D721Med (cell line): Measurements from ENCODE around the gene SERPIND1.
A peak's percentile ranks its signal among the peaks of the same experiment; 100 is the strongest.

ENCODE experiments used
- DNase-seq: peaks from one replicate; pipeline ENCODE4 v3.0.0; 2011; ENCODE audit warnings: low spot score; ENCODE audit not compliant: insufficient read length
- FAIRE-seq: peaks from 2 replicates; lab custom pipeline; 2011; peaks lifted over from hg19 to GRCh38; lab: Jason Lieb, UNC
- TF ChIP-seq, protein P1 (sequence below): IDR thresholded peaks from 2 replicates; pipeline ENCODE4 v1.5.1; 2012; ENCODE audit warnings: mild to moderate bottlenecking, control low read depth; ENCODE audit not compliant: insufficient read depth; ENCODE audit errors: missing control alignments

Gene SERPIND1

DNA sequence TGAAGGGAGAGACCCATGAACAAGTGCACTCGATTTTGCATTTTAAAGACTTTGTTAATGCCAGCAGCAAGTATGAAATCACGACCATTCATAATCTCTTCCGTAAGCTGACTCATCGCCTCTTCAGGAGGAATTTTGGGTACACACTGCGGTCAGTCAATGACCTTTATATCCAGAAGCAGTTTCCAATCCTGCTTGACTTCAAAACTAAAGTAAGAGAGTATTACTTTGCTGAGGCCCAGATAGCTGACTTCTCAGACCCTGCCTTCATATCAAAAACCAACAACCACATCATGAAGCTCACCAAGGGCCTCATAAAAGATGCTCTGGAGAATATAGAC lies 5.9 kb downstream of the SERPIND1 start:
- DNase-seq = no peak
- FAIRE-seq = no peak
- TF ChIP-seq, protein P1, sequence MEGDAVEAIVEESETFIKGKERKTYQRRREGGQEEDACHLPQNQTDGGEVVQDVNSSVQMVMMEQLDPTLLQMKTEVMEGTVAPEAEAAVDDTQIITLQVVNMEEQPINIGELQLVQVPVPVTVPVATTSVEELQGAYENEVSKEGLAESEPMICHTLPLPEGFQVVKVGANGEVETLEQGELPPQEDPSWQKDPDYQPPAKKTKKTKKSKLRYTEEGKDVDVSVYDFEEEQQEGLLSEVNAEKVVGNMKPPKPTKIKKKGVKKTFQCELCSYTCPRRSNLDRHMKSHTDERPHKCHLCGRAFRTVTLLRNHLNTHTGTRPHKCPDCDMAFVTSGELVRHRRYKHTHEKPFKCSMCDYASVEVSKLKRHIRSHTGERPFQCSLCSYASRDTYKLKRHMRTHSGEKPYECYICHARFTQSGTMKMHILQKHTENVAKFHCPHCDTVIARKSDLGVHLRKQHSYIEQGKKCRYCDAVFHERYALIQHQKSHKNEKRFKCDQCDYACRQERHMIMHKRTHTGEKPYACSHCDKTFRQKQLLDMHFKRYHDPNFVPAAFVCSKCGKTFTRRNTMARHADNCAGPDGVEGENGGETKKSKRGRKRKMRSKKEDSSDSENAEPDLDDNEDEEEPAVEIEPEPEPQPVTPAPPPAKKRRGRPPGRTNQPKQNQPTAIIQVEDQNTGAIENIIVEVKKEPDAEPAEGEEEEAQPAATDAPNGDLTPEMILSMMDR = no peak

DNA sequence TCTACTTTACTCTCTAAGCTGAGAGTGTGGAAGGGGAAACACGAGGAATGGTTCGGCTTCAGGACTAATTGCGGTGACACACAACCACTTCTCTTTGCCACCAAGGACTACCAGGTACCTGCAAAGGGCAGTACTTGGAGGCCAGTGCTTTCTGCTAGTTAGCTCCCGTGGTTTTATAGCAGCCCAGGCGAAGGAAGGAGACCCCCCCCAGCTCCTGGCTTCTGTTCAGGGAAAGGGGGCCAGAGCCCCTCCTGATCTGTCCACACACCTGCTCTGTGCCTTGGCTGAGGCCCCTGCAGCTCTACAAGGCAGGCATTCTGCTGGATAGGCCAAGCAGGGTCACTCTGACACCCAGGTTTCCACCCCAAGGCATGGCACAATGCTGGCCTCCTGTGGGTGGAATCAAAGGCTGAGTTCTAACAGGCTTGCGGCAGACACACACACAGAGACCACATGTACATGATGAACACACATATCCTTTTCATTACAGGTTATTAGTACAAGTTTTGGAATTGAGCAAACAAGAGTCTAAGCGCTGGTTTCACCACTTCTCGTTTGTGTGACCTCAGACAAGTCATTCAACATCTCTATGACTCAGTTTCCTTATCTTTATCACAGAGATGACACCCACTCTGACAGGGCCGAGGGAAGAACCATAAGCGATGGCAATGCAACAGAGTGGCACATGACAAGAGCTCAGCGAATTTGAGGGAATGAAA lies 7.5 kb downstream of the SERPIND1 start:
- FAIRE-seq (no peak), DNase-seq (no peak)
- TF ChIP-seq, protein P1 = no peak

DNA sequence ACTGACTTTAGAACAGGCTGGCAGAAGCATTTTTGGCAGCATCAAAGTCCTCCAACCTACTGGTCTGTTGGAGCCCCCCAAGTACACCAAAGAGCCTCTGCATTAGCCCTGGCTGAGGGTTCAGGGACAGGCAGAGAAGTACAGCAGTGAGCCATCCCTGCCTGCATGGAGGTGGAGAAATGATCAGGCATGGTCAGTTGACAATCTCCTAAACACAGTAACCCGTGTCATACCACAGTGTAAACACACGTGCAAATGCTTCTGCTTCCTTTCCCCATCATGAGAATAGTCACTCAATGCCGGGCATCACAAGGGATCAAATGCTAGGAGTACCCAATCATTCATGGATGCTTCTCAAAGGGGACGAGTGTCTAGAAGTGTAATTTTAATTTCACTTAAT lies 8.2 kb downstream of the SERPIND1 start:
- FAIRE-seq (no peak), DNase-seq (no peak)

GRCh38 chr22:20782596-20783299 lies 8.8 kb downstream of the SERPIND1 start:
- DNase-seq (no peak), FAIRE-seq (no peak)
- TF ChIP-seq, protein P1 = no peak

More for the DNA sequence above, 8.2 kb downstream of the SERPIND1 start:
- TF ChIP-seq, protein P1 = no peak

DNA sequence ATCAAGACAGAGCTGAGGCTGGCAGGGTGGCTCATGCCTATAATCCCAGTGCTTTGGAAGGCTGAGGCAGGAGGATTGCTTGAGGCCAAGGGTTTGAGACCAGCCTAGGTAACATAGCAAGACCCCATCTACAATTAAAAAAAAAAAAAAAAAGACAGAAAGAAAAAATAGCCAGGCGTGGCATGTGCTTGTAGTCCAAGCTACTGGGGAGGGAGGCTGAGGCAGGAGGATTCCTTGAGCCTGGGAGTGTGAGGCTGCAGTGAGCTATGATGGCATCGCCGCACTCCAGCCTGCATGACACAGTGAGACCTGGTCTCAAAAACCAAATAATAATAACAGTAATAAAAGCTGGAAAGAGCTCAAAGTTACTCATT lies 9.4 kb downstream of the SERPIND1 start:
- no peak for DNase-seq
- TF ChIP-seq, protein P1 = no peak
- no peak for FAIRE-seq

- DNase-seq = peak; percentile 55
- TF ChIP-seq, protein P1 = peak; percentile 68
- no peak for FAIRE-seq
Observed at GRCh38 chr22:20783844-20784723, 10.2 kb downstream of the SERPIND1 start.

GRCh38 chr22:20785415-20785814 lies 11.5 kb downstream of the SERPIND1 start:
- FAIRE-seq (no peak), DNase-seq (no peak)
- TF ChIP-seq, protein P1 = no peak
